Measurements from ENCODE around the gene PPM1G. TPM values are rescaled to one million over a fixed set of nuclear protein-coding genes. Genes with fewer than 3 reads are reported as not detected.

PPM1G gene
- total and polyA plus RNA-seq, 2 experiments from 2014 or later, result 183 to 201 TPM

GRCh38 chr2:27431395-27431794 lies 22.0 kb upstream of the PPM1G start:
- H3K79me2 ChIP-seq (replicated peaks; ENCODE audit: insufficient read depth), result peaks cover 39% of the 10 kb centered on the region

More at GRCh38 chr2:27431395-27431794, 22.0 kb upstream of the PPM1G start:
- Histone ChIP-seq H3K4me2 (no peak overlapping the region), H3K27me3 (ENCODE audit: insufficient read depth) (no peaks in the 10 kb centered on the region), H3K36me3 (ENCODE audit: insufficient read depth) (peaks cover 21% of the 10 kb centered on the region), H3K9me2 (ENCODE audit: insufficient read depth) (no peaks in the 10 kb centered on the region), H2AFZ (no peak overlapping the region), H4K20me1 (replicated peaks; ENCODE audit: insufficient read depth) (peaks cover 24% of the 10 kb centered on the region), H3K4me1 (ENCODE audit: insufficient read depth) (peaks cover 9% of the 10 kb centered on the region), H3F3A (replicated peaks; ENCODE audit: low read depth) (0 out of 2 replicates have a peak, but pooled peaks cover 11% of the 10 kb centered on the region), H3K4me3 (no peak overlapping the region), H3K27ac (ENCODE audit: low read depth) (no peak overlapping the region)
- H3K4me3 Mint-ChIP-seq, result no peak overlapping the region
- peaks cover 34% of the 10 kb centered on the region for H3K36me3 Mint-ChIP-seq (ENCODE audit: low read depth)
- no peak overlapping the region for H3K27ac Mint-ChIP-seq
- ATAC-seq (no peak), DNase-seq (ENCODE audit: low spot score) (no peak)
- no peak for TF ChIP-seq REST (IDR thresholded peaks at IDR 0.05; ENCODE audit: unreplicated experiment)
- no peak for TF ChIP-seq CTCF (conservative IDR thresholded peaks at IDR 0.05; ENCODE audit: low read depth in 2 of 2)
- TF ChIP-seq EZH2 (IDR thresholded peaks at IDR 0.05; ENCODE audit: low read depth, unreplicated experiment), result no peak
- no peaks in the 10 kb centered on the region for H3K9me3 Mint-ChIP-seq
- peaks cover 23% of the 10 kb centered on the region for H3K4me1 Mint-ChIP-seq
- H3K27me3 Mint-ChIP-seq (ENCODE audit: insufficient read depth, low read depth, poor library complexity), result peaks cover 2% of the 10 kb centered on the region

Data from GM23338 (cell line).